Neural cell (in vitro differentiated cells): Measurements from ENCODE around the gene GCLM. TPM values are rescaled to one million over a fixed set of nuclear protein-coding genes. Genes with fewer than 3 reads are reported as not detected.

Experiments
- H2AFZ ChIP-seq: fragments of 200-600, 300-800 bp; sonication (generic), shearing (Covaris generic); 2 replicates; pipeline ENCODE4 v1.6.0; 2014; ENCODE audit warnings: low read depth, mild to moderate bottlenecking, antibody characterized with exemption, low read length, moderate library complexity
- H3F3A ChIP-seq: fragments of 200-600 bp; shearing (Covaris generic); 2 replicates; pipeline ENCODE4 v1.6.1; 2016; ENCODE audit warnings: mild to moderate bottlenecking, moderate library complexity, mixed read lengths, antibody characterized with exemption, low read length; ENCODE audit not compliant: insufficient read depth, poor library complexity, severe bottlenecking
- H3K27ac ChIP-seq: fragments of 200-600, 300-800 bp; sonication (generic), shearing (Covaris generic); 2 replicates; pipeline ENCODE4 v1.5.1; 2014; ENCODE audit warnings: mild to moderate bottlenecking, low read length, moderate library complexity
- H3K27me3 ChIP-seq: fragments of 300-800, 200-600 bp; sonication (generic), shearing (Covaris generic); 2 replicates; pipeline ENCODE4 v1.6.0; 2014; ENCODE audit warnings: mild to moderate bottlenecking, low read depth, low read length, moderate library complexity; ENCODE audit not compliant: insufficient read depth
- H3K36me3 ChIP-seq: fragments of 300-800, 200-600 bp; sonication (generic), shearing (Covaris generic); 2 replicates; pipeline ENCODE4 v1.5.1; 2014; ENCODE audit warnings: mild to moderate bottlenecking, antibody characterized with exemption, low read length, moderate library complexity; ENCODE audit not compliant: insufficient read depth
- H3K4me2 ChIP-seq: fragments of 300-800, 200-600 bp; sonication (generic), shearing (Covaris generic); 2 replicates; pipeline ENCODE4 v1.6.0; 2014; ENCODE audit warnings: mild to moderate bottlenecking, low read length
- H3K4me3 ChIP-seq: fragments of 300-800, 200-600 bp; sonication (generic), shearing (Covaris generic); 2 replicates; pipeline ENCODE4 v1.5.1; 2014; ENCODE audit warnings: mild to moderate bottlenecking, low read length, moderate library complexity
- H3K79me2 ChIP-seq: fragments of 200-600 bp; shearing (Covaris generic); replicated peaks from 2 replicates; pipeline ENCODE4 v1.6.0; 2014; ENCODE audit warnings: mild to moderate bottlenecking, low read length, moderate library complexity; ENCODE audit not compliant: insufficient read depth
- H3K9ac ChIP-seq: fragments of 300-800, 200-600 bp; sonication (generic), shearing (Covaris generic); 2 replicates; pipeline ENCODE4 v1.6.1; 2016; ENCODE audit warnings: mild to moderate bottlenecking, low read length, mixed read lengths
- H3K9me2 ChIP-seq: fragments of 200-600 bp; shearing (Covaris generic); 2 replicates; pipeline ENCODE4 v1.6.1; 2016; ENCODE audit warnings: mild to moderate bottlenecking, low read length, mixed read lengths; ENCODE audit not compliant: insufficient read depth
- H3K9me3 ChIP-seq: fragments of 200-600, 300-800 bp; sonication (generic), shearing (Covaris generic); 2 replicates; pipeline ENCODE4 v1.6.1; 2016; ENCODE audit warnings: mild to moderate bottlenecking, mixed run types, low read length, moderate library complexity, mixed read lengths
- H4K20me1 ChIP-seq: fragments of 200-600 bp; shearing (Covaris generic); 2 replicates; pipeline ENCODE4 v1.6.1; 2016; ENCODE audit warnings: mild to moderate bottlenecking, mixed run types; ENCODE audit not compliant: insufficient read depth
- CTCF ChIP-seq: fragments of 450-650 bp; IDR thresholded peaks from 2 replicates; pipeline ENCODE4 v1.5.1; 2014; ENCODE audit warnings: antibody characterized with exemption, mild to moderate bottlenecking, moderate library complexity; ENCODE audit not compliant: poor library complexity, severe bottlenecking
- EP300 ChIP-seq: fragments of 450-650 bp; conservative IDR thresholded peaks from 2 replicates; pipeline ENCODE4 v1.6.1; 2014; ENCODE audit warnings: antibody characterized with exemption, mild to moderate bottlenecking, moderate library complexity; ENCODE audit not compliant: poor library complexity, severe bottlenecking
- EZH2 ChIP-seq: fragments of 200-600, 300-800 bp; shearing (Covaris generic), sonication (generic); IDR thresholded peaks from 2 replicates; pipeline ENCODE4 v1.6.1; 2014; ENCODE audit warnings: antibody characterized with exemption, low read length, borderline replicate concordance, mild to moderate bottlenecking; ENCODE audit not compliant: insufficient read depth, poor library complexity, severe bottlenecking
- MXI1 ChIP-seq: fragments of 450-650 bp; conservative IDR thresholded peaks from 2 replicates; pipeline ENCODE4 v1.6.1; 2014; ENCODE audit warnings: antibody characterized with exemption, mild to moderate bottlenecking; ENCODE audit not compliant: poor library complexity, severe bottlenecking
- POLR2AphosphoS5 ChIP-seq: IDR thresholded peaks from 2 replicates; pipeline ENCODE4 v1.6.1; 2012
- RAD21 ChIP-seq: fragments of 450-650 bp; conservative IDR thresholded peaks from 2 replicates; pipeline ENCODE4 v1.6.1; 2014; ENCODE audit warnings: antibody characterized with exemption, mild to moderate bottlenecking, moderate library complexity
- REST ChIP-seq: IDR thresholded peaks from 2 replicates; pipeline ENCODE4 v1.6.1; 2012; ENCODE audit warnings: borderline replicate concordance
- SMC3 ChIP-seq: fragments of 450-650 bp; conservative IDR thresholded peaks from 2 replicates; pipeline ENCODE4 v1.6.1; 2014; ENCODE audit warnings: antibody characterized with exemption, mild to moderate bottlenecking, moderate library complexity; ENCODE audit not compliant: poor library complexity
- TAF1 ChIP-seq: IDR thresholded peaks from 2 replicates; pipeline ENCODE4 v1.6.1; 2012; ENCODE audit warnings: low read depth
- polyA minus RNA-seq: library from RNA; depleted of rRNA, polyadenylated mRNA; stranded (reverse); fragments of >200 nt; gene quantifications from 2 replicates; pipeline ENCODE4 v1.2.3, GENCODE V29; 2014
- polyA plus RNA-seq: library from polyadenylated mRNA; depleted of rRNA; stranded (reverse); fragments of >200 nt; gene quantifications from 2 replicates; pipeline ENCODE4 v1.2.3, GENCODE V29; 2014

GCLM gene
- 3.7 and 4.9 TPM in 2 replicates for polyA plus RNA-seq
- 7.5 and 8.3 TPM in 2 replicates for polyA minus RNA-seq

- peak within 1 kb of the TSS; percentile 4 for H3K27ac ChIP-seq
- H3K9me2 ChIP-seq: no peaks in the 10 kb centered on the region
- no peaks in the 10 kb centered on the region for H4K20me1 ChIP-seq
These were observed at the start of gene GCLM for GRCh38 chr1:93909146-93910050. Gene GCLM (minus strand): TSS chr1:93909430. CDS start chr1:93909163, 267 bp downstream.

More at GRCh38 chr1:93909146-93910050, at the start of gene GCLM:
- no peaks in the 10 kb centered on the region for H3K36me3 ChIP-seq
- H3K27me3 ChIP-seq: no peaks in the 10 kb centered on the region
- peak within 1 kb of the TSS; percentile 69 for H2AFZ ChIP-seq
- no peaks in the 10 kb centered on the region for H3K9me3 ChIP-seq
- H3F3A ChIP-seq: no peaks in the 10 kb centered on the region
- TF ChIP-seq POLR2AphosphoS5: peak; percentile 66
- TF ChIP-seq EP300: peak; percentile 57
- TF ChIP-seq EZH2: no peak
- TF ChIP-seq CTCF: peak; percentile 100
- peak; percentile 85 for TF ChIP-seq MXI1
- TF ChIP-seq RAD21: peak; percentile 72
- TF ChIP-seq REST: peak; percentile 32
- peak; percentile 86 for TF ChIP-seq SMC3
- TF ChIP-seq TAF1: no peak
- peak within 1 kb of the TSS; percentile 90 for H3K4me3 ChIP-seq
- peak within 1 kb of the TSS; percentile 82 for H3K4me2 ChIP-seq
- H3K79me2 ChIP-seq: peaks cover 9% of the 10 kb centered on the region
- H3K9ac ChIP-seq: peak within 1 kb of the TSS; percentile 70
